GM03348 (cell line): ENCODE results near the gene CUL4B.
"Not testable (repeated sequence)": the region's sequence is repeated elsewhere in the genome, so short reads cannot be mapped to it uniquely, and the experiment has no call there.

Source experiments
- DNase-seq: peaks from one replicate; pipeline ENCODE4 v3.0.0; 2012; ENCODE audit warnings: low spot score

The CUL4B gene

DNA sequence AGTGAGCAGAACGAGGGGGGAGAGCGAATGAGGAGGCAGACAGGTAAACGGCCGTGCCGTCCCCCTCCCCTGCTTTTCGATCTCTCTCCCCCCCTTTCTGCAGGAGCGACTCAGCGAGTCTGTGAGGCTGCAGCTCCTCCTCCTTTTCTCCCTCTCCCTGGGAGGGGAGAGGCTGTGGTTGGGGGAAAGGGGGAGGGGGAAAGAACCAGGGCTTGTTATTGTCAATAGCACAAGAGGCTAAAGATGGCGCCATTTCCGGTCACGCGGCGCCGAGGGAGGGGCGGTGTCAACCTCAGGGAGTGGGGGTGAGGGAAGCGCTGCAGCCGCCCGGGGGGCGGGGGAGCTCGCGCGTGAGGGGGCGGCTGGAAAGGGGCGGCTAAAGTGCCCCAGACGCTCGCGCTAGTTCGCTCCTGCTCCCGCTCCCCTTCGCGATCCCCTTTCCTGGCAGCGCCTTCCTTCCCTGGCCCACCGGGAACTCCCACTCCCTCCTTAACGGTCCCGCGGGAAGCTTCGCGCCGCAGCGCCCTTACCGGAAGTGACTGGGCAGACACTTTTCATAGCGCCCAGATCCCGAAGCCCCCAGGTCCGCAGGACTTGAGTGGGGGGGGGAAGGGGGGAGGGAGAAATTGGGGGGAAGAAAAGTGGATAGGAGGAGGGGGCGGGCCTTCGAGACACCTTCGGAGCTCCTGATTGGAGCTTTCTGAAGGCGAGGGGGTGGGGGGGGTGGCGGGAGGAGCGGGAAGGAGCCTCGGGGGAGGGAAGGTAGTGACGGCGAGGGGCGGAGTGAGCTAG, at the start of gene CUL4B:
TSS of gene CUL4B (minus strand) at position 121 of the 792 bp plus-strand sequence. CDS start 324 bp downstream, outside the sequence.
- peak; percentile 90 for DNase-seq

DNA sequence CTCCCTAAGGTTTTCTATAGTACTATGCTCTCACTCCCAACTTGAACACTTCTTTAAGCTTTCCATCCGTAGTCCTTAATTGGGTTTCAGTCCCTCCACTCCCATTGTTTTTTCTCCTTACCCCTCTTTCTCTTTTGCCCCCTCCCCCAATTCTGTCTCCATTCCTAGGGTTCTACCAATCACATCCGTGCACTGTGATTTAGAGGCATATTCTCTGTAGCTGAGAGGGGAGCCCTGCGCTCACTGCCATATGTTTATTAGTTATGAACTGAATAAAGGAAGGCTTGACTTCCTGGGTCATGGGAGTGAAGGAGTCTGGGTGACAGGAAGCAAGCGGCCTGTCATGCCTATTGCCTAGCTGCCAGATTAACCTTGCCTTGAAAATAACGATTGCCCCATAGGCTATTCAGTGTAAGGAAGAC, 43.6 kb upstream of the CUL4B start:
- DNase-seq = peak; percentile 51

DNA sequence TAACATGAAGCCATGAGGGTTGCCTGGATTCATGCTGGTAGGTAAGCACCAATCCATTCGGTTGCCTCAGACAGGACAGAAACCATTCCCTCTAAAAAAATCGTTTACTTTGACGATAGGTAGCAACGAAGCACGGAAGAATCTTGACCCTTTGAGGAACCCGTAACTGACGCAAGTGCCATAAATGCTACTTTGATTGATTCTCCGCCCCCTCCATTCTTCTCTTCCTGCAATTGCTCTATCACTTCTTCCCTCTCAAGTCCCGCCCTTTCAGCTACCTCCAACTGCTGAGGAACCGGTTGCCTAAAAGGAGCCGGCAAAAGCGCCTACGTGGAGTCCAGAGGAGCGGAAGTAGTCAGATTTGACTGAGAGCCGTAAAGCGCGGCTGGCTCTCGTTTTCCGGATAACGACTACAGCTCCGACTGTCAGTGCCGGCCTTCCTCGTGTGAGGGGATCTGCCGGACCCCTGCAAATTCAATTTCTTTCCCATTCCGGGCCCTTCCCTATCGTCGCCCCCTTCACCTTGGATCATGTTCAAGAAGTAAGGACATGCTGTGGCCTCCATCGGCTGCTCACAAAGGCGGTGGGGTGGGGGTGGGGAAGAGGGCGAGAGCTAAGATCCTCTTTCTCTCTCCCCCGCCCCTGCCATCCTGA, 43.1 kb upstream of the CUL4B start, which contains the start of gene MCTS1:
TSS of gene MCTS1 (plus strand) at position 395 of the 654 bp plus-strand sequence. CDS start at position 531, 136 bp downstream.
- peak; percentile 77 for DNase-seq

DNA sequence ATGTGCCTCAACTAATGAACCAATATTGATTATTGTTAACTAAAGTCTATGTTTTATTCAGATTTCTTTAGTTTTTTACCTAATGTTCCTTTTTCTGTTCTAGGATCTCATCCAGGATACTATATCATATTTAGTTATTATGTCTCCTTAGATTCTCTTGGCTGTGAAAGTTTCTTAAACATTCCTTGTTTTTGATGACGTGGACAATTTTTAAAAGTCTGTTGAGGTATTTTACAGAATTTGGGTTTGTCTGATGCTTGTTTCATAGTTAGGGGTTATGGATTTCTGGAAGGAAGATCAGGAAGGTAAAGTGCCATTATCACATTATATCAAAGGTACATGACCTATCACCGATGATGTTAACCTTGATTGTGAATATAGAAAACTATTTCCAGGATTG, 24.9 kb upstream of the CUL4B start:
- no peak for DNase-seq

DNA sequence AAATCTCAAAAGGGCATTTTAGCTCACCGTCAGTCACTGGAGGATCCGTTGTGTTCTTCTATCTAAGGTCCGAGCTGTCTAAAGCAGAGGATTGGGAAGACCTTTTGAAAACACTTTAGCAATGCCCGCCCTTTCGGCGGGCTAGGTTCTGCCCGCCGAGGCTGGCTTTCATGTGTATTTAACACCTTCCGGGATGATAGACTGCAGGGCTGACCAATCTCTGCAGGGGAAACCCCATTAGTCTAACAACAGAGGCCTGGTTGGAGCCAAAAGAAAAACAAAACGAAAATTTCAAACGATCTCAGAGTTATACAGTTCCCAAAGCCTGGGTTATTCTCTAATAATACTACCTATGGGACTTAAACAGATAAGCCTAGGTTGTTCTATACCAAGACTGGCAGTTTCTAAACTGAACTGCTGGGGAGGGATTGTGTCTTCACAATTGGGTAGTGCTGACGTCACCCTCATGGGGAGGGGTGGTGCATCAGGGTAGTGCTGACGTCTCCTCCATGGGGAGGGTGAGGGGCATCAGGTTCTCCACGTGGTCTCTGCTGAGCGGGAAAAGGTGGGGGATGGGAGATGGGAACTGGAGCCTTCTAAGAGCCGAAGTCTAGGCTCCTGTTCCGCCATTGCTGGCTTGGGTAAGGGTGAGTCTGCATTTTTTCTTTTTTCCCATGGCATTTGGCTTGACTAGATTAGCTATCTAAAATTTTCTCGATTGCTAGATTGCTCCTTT, 14.8 kb upstream of the CUL4B start:
- no peak for DNase-seq

DNA sequence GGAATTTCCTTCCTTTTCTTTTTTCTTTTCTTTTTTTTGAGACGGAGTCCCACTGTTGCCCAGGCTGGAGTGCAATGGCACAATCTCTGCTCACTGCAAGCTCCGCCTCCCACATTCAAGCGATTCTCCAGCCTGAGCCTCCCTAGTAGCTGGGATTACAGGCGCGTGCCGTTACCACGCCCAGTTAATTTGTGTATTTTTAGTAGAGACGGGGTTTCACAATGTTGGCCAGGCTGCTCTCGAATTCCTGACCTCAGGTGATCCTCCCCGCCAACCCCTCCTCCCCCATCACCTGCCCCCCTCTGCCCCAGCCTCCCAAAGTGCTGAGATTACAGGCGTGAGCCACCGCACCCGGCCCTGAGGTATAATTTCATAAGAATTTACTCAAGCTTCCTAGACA, 13.0 kb upstream of the CUL4B start:
- not testable (repeated sequence) for DNase-seq

DNA sequence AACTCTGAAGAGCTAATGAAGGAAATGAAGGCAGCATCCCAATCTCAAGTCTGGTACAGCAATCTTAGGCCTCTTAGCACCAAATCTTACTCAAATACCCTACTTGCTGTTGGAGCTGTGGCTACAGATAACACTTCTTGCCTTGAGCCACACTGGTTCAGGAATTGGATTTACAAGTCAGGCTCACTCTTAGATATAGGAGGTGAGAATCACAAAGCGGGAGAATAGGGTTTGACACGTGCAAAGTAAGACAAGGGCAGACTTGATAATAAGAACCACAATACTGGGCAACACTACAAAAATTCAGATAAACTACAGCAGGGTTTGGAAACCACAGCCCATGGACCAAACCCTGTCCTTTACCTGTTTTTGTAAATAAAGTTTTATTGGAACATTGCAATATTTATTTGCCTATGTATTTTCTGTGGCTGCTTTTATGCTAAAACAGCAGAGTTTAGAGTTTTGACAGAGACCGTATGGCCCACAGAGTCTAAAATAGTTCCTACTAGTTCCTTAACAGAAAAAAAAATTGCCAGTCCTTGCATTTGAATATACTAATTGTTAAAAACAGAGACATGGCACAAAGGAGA, 9.3 kb upstream of the CUL4B start:
- no peak for DNase-seq

DNA sequence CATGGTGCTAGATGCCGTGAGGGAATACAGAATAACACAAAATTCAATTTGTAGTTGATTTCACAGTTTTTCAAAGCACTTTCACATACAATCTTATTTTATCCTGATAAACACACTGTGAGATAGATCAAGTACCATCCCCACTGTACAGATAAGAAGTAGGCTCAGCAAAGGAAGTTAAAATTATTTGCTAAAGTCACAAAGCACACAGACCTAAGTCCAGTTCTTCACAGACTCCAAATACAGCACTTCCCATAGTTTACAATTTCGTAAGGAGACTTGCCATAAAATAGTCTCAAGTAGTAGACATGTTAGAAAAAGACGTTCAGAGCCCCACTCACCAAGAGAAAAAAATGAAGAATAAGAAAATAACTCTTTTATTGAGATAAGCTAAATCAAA, 7.8 kb upstream of the CUL4B start:
- no peak for DNase-seq

DNA sequence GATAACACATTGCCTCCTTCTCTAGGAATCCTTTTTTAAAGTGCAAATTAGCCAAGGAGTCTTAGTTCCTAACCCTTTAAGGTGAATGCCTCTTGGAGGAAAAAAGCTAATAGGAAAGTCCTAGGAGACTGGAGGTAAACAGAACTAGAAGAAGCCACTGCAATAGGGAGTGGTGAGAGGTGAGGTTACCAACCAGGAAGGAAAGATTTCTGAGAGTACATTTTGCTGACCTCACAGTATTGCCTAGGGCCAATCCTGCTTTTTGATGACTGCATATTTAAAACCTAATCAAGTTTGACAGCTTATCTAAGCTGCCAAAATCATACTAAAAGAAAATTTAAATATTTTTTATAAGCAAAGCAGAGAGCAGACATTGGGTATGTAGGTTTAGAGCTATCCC, 7.3 kb upstream of the CUL4B start:
- no peak for DNase-seq

DNA sequence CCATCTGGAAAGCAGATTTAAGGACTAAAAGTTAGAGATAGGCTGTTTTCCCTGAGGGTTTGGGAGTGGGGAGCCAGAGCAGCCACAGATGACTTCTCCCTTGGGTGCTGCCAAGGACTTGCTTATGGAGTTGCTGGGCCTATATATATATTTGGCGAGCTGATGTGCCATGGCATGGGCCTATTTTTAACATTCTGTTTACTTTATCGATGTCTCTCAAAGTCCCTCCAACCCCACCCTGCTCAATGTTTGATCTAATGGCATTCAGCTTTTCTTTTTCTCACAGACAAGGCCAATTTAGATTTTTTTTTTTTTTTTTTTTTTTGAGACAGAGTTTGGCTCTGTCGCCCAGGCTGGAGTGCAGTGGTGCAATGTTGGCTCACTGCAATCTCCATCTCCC, 6.1 kb upstream of the CUL4B start:
- DNase-seq = no peak

DNA sequence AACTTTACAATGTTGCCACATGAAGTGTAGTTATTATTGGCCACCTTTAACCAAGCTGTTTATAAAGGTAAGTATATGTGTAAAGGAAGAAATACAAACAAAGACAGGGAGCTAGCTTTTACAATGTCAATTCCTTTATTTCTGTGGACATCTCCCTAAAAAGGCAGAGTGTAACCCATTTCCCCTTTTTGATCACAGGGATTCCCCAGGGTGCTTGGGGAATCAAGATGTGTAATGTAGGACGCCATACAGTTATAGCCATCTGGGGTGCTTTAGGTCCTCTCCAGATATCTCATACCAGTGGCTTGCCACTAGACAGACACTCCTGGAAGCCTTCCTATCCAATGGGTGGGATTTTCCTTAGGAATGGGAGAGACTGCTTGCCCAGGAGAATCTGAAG, 4.2 kb upstream of the CUL4B start:
- DNase-seq = no peak

DNA sequence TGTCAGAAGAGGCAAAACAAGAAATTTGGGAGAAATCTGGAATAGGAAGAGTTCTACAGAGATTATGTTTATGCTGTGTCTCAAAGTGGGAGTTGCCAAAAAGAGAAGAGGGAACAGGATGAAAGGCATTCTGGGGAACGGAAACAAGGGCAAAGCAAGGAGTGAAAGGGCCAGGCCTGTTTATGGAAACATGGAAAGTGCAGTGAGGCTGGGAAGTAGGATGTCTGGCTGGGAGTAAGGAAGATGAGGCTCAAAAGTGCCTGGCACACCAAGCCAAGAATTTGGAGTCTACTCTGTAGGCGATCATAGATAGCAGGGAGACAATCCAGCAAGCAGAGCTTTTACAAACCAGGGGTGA, 1.8 kb upstream of the CUL4B start:
- peak; percentile 4 for DNase-seq

DNA sequence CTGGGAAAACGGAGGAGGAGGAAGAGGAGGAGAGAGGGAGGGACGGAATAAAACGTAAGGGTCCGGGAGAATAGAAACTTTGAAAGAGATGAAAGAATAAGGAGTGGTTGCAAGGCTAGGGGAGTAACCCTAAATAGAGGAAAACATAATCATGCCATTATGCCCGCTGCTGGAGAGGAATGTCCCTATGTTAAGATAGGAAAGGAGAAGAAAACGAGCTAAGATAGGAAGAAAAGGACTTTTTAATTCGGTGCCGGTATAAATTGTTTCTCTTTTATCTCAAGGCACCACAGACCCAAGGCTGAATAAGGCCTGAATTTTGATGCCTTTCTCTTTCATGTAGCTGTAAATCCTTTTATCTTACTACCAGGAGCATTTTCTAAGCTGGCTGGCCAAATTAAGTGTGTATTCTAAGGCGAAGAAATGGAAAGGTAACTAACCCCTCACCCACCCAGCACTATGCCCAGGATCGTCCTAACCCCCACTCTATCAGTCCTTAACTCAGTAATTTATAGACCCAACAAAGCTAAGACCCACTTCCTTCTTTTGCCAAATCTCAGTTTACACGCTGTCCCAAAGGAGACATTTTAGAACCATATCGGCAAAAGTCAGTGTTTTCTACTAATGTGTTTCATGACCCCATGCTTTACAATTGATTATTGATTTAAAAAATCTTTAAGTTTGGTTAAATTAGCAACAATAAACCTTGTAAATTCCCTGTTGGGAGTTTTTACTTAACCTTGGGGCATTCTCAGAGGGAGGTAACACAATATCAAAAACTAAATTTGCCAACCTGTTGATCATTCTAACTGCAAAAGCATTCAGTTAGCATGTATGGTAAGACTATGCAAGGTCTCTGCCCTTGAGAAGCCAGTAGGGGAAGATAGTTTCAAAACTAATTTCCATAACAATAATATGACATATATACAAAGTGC, 1.1 kb upstream of the CUL4B start:
- DNase-seq = no peak

DNA sequence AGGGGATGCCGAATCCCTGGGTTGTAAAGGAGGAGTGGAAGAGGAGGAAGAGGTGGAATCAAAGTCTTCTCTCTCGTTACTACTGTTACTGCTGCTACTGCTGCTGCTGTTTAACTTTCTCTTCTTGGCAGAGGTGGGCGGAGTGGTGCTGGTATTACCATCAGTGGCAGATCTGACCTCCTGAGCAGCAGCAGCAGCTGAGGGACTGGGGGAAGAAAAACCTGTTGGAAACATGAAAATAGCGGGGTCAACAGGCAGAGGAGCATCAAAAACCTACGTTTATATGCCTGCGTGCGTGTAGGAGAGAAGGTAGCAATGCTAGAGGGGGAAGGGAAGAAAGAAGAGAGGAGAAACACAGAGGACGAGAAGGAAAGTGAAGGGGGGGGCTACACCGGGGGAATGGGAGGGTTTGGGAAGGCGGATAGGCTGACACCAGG, 339 bp downstream of the CUL4B start:
- peak; percentile 6 for DNase-seq

DNA sequence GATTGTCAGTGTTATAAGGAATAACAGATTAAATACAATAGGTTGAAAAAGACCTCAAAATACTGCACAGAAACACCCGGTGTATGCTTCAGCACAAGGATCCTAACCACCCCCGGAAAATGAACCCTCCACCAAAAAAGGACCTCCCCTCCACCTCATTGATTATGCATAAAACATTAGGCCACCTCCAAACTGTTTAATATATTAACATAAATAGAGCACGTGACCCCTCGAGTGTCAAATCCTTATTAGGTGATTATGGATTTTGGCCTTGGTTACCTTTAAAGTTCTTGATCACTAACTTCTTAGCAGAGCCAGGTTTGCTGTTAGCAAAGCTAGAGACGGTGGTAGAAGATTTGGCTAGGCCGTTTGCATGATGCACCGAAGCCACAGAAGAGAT, 958 bp downstream of the CUL4B start:
- DNase-seq = no peak

DNA sequence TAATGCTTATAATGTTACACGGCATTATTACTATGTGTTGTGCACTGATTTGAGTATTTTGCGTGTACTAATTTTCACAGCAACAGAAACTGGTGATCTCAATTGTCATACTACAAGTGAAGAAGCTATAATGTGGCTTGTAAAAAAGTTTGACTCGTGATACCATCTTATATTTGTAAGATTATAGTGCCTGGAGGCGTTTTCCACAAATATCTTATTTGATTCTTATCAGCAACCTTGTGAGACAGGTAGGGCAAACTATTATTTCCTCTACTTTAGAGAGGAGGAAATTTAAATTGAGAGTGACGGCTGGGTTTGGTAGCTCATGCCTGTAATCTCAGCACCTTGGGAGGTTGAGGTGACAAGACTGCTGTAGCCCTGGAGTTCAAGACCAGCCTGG, 4.5 kb downstream of the CUL4B start:
- DNase-seq = no peak

DNA sequence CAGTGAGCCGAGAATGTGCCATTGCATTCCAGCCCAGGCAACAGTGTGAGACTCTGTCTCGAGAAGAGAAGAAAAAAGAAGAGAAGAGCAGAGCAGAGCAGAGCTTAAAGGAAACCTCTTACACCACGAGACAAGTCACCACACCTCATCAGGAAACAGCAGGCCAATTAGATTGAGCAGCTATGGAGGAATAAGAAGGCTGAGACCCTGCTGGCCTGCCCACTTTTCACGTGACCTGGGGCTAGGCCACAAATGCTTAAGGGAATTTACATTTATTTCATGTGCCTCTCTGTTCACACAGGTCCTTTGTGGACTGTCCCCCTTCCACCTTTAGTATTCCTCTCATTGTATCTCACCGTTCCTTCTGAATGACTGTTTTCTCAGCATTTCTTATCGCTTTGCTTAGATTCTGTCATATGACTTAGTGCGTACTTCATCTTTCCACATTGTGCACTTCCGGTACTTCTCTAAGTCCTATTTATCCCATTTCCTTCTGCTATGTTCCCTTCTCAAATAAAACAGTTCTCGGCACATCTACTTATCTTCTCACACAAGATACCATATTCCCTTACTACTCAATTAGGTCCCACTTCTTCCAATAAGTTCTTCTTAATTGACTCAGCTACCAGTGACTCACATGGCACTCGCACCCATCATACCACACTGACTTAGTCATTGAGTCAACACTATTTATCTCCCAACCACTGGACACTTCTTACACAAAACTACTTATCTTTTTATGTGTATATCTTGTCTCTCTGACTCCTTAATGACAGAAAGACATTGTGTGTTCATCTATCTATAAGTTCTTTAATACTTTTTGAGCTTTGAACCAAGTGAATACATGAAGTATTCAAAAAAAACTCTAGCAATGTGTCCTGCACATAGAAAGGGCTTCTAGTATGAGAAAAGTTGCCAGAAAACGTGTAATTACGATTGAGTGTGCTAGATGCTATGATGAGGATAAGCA, 11.0 kb downstream of the CUL4B start:
- DNase-seq = peak; percentile 64

DNA sequence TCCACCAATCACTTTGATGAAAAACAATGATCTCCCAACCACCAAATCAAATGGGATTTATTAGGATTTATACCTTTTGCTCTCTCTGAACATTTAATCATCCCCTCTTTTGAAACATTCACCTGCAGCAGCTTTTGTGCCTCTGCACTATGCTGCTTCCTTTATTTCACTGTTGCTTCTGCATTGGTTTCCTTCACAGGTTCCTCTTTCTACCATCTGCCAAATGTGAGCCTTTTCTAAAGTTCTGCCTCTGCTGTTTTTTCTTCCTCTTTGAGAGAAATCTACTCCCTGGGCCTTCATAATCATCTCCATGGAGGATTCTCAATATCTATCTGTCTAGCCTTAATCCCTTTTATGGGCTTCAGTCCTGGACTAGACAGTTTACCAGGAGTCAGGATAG, 24.7 kb downstream of the CUL4B start:
- DNase-seq = no peak

DNA sequence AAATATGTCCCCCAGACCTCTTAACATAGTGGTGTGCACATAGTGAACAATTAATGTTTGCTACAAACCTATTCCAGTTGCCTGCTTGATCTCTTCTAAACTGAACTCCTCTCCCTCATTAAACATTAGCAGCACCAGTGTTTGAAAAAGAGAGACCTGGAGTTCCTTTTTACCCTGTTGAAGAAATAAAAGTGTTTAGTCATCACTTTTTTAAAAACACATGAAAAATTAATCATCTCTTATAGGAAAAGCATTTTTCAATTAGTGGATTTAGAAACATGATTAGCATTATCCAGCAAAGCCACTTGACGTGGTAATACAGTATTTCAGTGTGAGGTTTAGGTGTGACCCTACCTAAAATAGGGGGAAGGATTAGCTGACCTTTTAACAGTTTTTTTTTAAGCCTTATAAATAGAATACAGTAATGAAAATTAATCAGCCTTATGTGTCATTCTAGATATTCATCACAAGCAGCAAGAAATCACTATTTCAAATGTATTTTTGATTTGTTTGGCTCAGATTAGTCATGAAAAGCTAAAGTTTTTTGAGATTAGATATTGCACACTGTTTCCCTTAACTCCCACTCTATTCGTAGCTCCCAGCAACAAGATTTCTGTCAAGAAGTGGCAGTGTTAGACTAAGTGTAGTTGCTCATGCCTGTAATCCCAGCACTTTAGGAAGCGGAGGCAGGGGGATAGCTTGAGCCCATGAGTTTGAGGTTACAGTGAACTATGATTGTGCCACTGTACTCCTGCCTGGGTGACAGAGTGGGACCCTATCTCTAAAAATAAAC, 26.2 kb downstream of the CUL4B start:
- DNase-seq = no peak
